Measurements from ENCODE around the gene KCNQ1.

Gene KCNQ1

GRCh38 chr11:2511421-2512369 lies 66.9 kb downstream of the KCNQ1 start:
- TF ChIP-seq CTCF (IDR thresholded peaks at IDR 0.05; ENCODE audit: low read depth, low read length) = no peak
- H3K4me3 ChIP-seq (ENCODE audit: low read depth, low read length) = no peak overlapping the region

- H3K4me3 ChIP-seq (ENCODE audit: low read depth, low read length) = no peak overlapping the region
- no peak for TF ChIP-seq CTCF (IDR thresholded peaks at IDR 0.05; ENCODE audit: low read depth, low read length)
Observed at GRCh38 chr11:2512431-2513407, 67.9 kb downstream of the KCNQ1 start.

GRCh38 chr11:2513441-2513840 lies 68.6 kb downstream of the KCNQ1 start:
- no peak for TF ChIP-seq CTCF (IDR thresholded peaks at IDR 0.05; ENCODE audit: low read depth, low read length)
- H3K4me3 ChIP-seq (ENCODE audit: low read depth, low read length) = no peak overlapping the region

GRCh38 chr11:2515401-2516275 lies 70.8 kb downstream of the KCNQ1 start:
- no peak overlapping the region for H3K4me3 ChIP-seq (ENCODE audit: low read depth, low read length)
- TF ChIP-seq CTCF (IDR thresholded peaks at IDR 0.05; ENCODE audit: low read depth, low read length) = no peak

GRCh38 chr11:2516276-2517015 lies 71.6 kb downstream of the KCNQ1 start:
- TF ChIP-seq CTCF (IDR thresholded peaks at IDR 0.05; ENCODE audit: low read depth, low read length) = no peak

GRCh38 chr11:2517016-2517385 lies 72.2 kb downstream of the KCNQ1 start:
- TF ChIP-seq CTCF (IDR thresholded peaks at IDR 0.05; ENCODE audit: low read depth, low read length) = no peak
- no peak overlapping the region for H3K4me3 ChIP-seq (ENCODE audit: low read depth, low read length)

More at GRCh38 chr11:2516276-2517015, 71.6 kb downstream of the KCNQ1 start:
- H3K4me3 ChIP-seq (ENCODE audit: low read depth, low read length) = no peak overlapping the region
